Measurements from ENCODE around the gene GRM1. TPM values are rescaled to one million over a fixed set of nuclear protein-coding genes. Genes with fewer than 3 reads are reported as not detected.

GRM1 gene
- polyA plus RNA-seq, 1 experiment, result 0.01 TPM

DNA sequence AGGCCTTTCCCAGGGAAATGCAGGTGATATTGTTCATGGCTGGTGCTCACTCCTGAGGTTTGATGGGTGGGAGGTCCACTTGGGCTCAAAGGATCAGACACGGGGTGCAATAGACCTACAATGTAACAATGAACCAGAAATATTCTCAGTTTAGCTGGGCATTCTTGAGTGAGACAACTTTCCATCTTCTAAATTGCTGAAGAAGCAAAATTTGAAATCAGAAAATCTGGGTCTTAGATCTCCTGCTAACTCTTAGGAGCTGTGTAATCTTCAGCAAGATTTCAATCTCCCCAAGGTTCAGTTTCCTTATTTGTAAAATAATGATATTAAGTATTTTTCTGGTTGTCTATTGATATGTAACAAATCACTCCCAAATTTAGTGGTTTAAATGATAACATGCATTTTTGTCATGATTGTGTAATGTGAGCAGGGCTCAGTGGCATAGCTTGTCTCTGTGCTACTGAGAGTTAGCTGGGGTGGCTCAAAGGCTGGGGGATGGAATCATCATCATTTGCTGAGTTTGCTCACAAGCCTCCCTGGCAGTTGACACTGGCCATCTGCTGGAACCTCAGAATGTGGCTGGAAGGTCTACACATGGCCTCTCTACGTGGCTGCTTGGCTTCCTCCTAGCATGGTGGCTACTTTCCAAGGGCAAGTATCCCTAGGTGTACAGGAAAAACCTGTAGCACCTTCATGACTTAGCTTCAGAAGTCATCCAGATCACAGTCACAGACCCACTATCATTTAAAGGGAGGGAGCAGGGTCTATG is 98.8 kb downstream of the GRM1 start:
- Histone ChIP-seq H3K9me3 (ENCODE audit: control insufficient read depth, insufficient read depth, low read length) (no peaks in the 10 kb centered on the region), H3K4me3 (ENCODE audit: low read depth, low read length) (no peak overlapping the region), H3K27ac (ENCODE audit: low read depth, low read length) (no peak overlapping the region), H3K27me3 (ENCODE audit: control insufficient read depth, insufficient read depth, low read length) (no peaks in the 10 kb centered on the region)
- POLR2A ChIA-PET, result no interaction called here
- CTCF ChIA-PET, result no interaction called here
- DNase-seq (ENCODE audit: low read depth, low spot score), result no peak
- TF ChIP-seq, protein P1, sequence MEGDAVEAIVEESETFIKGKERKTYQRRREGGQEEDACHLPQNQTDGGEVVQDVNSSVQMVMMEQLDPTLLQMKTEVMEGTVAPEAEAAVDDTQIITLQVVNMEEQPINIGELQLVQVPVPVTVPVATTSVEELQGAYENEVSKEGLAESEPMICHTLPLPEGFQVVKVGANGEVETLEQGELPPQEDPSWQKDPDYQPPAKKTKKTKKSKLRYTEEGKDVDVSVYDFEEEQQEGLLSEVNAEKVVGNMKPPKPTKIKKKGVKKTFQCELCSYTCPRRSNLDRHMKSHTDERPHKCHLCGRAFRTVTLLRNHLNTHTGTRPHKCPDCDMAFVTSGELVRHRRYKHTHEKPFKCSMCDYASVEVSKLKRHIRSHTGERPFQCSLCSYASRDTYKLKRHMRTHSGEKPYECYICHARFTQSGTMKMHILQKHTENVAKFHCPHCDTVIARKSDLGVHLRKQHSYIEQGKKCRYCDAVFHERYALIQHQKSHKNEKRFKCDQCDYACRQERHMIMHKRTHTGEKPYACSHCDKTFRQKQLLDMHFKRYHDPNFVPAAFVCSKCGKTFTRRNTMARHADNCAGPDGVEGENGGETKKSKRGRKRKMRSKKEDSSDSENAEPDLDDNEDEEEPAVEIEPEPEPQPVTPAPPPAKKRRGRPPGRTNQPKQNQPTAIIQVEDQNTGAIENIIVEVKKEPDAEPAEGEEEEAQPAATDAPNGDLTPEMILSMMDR (IDR thresholded peaks at IDR 0.05; ENCODE audit: low read depth, low read length), result no peak

DNA sequence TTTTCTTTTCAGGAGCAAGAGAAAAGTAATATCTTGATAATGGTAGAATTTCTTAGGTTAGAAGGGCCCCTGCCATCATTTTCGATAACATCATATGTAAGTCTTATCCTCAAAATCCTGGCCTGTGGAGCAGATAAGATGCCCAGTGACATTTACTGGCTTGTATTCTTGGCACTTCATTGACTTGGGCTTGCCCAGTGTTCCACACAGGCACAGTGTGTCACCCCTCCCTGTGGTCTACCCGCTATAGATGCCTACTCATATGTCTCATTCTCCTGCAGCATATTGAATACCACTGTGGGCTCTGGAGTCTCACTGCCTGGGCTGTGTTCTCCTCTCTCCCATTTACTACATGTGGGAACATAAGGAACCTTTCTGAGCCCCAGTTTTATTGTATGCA is 105.0 kb downstream of the GRM1 start:
- ChIA-PET CTCF (no interaction called here), POLR2A (no interaction called here)
- no peak overlapping the region for H3K27ac ChIP-seq (ENCODE audit: low read depth, low read length)
- DNase-seq (ENCODE audit: low read depth, low spot score), result no peak
- no peaks in the 10 kb centered on the region for H3K27me3 ChIP-seq (ENCODE audit: control insufficient read depth, insufficient read depth, low read length)
- H3K9me3 ChIP-seq (ENCODE audit: control insufficient read depth, insufficient read depth, low read length), result no peaks in the 10 kb centered on the region
- H3K4me3 ChIP-seq (ENCODE audit: low read depth, low read length), result no peak overlapping the region
- TF ChIP-seq, protein P1 (IDR thresholded peaks at IDR 0.05; ENCODE audit: low read depth, low read length), result no peak

DNA sequence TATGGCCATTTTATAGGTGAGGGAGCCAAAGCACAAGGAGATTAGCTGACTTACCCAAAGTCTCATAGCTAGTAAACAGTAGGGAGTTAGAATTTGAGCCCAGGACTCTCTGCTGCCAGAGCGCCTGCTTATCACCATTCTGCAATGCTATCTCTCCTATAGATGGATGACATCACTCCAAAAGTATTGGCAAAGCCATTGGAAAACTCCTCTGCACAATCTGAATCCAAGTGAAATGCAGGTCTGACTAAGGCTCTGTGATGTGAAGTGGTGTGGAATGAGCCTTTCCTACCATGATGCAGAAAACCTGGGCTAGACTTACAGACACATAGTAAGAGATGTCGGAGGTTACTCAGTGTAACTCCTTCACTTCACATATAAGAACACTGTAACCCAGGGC is 106.3 kb downstream of the GRM1 start:
- no peak overlapping the region for H3K27ac ChIP-seq (ENCODE audit: low read depth, low read length)
- H3K9me3 ChIP-seq (ENCODE audit: control insufficient read depth, insufficient read depth, low read length), result no peaks in the 10 kb centered on the region
- H3K27me3 ChIP-seq (ENCODE audit: control insufficient read depth, insufficient read depth, low read length), result no peaks in the 10 kb centered on the region
- no peak overlapping the region for H3K4me3 ChIP-seq (ENCODE audit: low read depth, low read length)
- TF ChIP-seq, protein P1 (IDR thresholded peaks at IDR 0.05; ENCODE audit: low read depth, low read length), result no peak
- ChIA-PET CTCF (no interaction called here), POLR2A (no interaction called here)
- no peak for DNase-seq (ENCODE audit: low read depth, low spot score)

DNA sequence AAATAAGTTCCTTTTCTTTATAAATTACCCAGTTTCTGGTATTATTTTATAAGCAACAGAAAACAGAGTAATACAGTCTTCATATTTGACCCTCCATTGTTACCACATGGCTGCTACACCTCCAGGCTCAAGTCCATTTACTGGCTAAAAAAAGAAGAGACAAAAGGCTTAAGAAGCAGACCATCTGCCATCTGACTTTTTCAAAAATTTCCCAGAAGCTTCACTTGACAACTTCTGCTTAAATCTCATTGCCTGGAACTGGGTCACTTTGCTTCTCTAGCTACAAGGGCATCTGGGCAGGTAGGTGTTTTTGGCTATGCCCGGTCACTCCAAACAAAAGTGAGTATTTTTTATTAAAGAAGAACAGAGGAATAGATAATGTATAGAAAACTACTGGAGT is 118.0 kb downstream of the GRM1 start:
- Histone ChIP-seq H3K27ac (ENCODE audit: low read depth, low read length) (no peak overlapping the region), H3K9me3 (ENCODE audit: control insufficient read depth, insufficient read depth, low read length) (no peaks in the 10 kb centered on the region), H3K4me3 (ENCODE audit: low read depth, low read length) (no peak overlapping the region), H3K27me3 (ENCODE audit: control insufficient read depth, insufficient read depth, low read length) (no peaks in the 10 kb centered on the region)
- TF ChIP-seq, protein P1 (IDR thresholded peaks at IDR 0.05; ENCODE audit: low read depth, low read length), result no peak
- DNase-seq (ENCODE audit: low read depth, low spot score), result no peak
- ChIA-PET POLR2A (no interaction called here), CTCF (no interaction called here)

DNA sequence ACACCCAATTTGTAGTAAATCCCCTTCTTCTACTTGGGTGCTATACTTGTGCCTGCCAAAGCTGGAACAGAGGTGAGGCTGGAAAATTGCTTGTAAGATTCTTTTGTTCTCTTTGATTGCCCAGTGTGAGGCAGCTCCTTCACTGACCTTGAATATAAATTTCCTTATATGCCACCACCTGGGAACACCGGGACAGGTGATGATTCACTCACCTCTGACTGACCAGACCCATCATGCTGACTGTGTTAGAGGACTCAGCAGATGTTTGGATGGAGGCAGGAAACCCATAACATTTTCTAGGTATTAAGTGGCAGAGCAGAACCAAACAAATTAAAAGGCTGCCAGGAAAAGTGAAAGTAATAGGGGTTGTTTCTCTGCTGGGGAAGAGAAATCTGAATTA is 120.9 kb downstream of the GRM1 start:
- ChIA-PET CTCF (no interaction called here), POLR2A (no interaction called here)
- Histone ChIP-seq H3K4me3 (ENCODE audit: low read depth, low read length) (no peak overlapping the region), H3K9me3 (ENCODE audit: control insufficient read depth, insufficient read depth, low read length) (no peaks in the 10 kb centered on the region), H3K27ac (ENCODE audit: low read depth, low read length) (no peak overlapping the region), H3K27me3 (ENCODE audit: control insufficient read depth, insufficient read depth, low read length) (no peaks in the 10 kb centered on the region)
- TF ChIP-seq, protein P1 (IDR thresholded peaks at IDR 0.05; ENCODE audit: low read depth, low read length), result no peak
- no peak for DNase-seq (ENCODE audit: low read depth, low spot score)
